ENCODE results near the gene PRELP.

DNA sequence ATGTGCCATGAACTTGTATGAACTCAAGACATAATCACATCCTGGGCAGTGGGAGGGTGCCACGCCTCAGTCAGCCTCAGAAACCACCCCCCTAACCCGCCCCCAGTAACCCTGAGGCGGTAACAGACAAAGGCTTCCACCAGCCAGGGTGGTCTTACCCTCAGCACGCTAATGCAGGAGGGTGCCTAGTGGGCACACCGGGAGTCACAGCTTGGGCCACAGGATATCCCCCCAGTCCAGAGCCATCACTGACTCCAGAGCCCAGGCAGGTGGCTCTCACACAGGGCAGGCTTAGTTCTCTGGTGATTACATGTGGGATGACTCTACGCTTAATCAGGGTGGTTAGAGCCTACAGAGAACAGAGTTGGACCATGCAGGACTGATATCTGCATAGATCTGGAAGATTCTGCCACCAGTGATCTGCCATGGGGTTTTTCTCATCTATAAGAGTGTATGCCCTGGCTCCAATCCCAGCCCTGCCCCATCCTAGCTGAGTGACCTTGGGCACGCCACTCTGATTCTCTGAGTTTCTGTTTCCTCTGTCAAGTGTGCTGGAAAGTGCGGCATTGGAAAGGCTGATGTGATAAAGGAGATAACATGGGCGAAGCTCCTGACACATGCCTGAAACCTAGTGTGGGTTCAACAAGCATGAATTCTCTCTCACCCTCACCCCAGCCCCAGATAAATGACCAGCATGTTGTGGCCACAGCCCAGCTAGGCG lies 45.6 kb downstream of the PRELP start:
- TF ChIP-seq, protein P1, sequence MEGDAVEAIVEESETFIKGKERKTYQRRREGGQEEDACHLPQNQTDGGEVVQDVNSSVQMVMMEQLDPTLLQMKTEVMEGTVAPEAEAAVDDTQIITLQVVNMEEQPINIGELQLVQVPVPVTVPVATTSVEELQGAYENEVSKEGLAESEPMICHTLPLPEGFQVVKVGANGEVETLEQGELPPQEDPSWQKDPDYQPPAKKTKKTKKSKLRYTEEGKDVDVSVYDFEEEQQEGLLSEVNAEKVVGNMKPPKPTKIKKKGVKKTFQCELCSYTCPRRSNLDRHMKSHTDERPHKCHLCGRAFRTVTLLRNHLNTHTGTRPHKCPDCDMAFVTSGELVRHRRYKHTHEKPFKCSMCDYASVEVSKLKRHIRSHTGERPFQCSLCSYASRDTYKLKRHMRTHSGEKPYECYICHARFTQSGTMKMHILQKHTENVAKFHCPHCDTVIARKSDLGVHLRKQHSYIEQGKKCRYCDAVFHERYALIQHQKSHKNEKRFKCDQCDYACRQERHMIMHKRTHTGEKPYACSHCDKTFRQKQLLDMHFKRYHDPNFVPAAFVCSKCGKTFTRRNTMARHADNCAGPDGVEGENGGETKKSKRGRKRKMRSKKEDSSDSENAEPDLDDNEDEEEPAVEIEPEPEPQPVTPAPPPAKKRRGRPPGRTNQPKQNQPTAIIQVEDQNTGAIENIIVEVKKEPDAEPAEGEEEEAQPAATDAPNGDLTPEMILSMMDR (tag by site-specific recombination; IDR thresholded peaks at IDR 0.05): no peak
- no peak for TF ChIP-seq ZNF600 (tag by site-specific recombination; IDR thresholded peaks at IDR 0.05)
- no peak for TF ChIP-seq MZF1 (tag by site-specific recombination; IDR thresholded peaks at IDR 0.05; ENCODE audit: borderline replicate concordance)
- TF ChIP-seq ZNF274 (IDR thresholded peaks at IDR 0.05; ENCODE audit: low read length): no peak
- TF ChIP-seq ZNF274 (tag by site-specific recombination; IDR thresholded peaks at IDR 0.05; ENCODE audit: borderline replicate concordance): no peak
